HL-60 (cell line): ENCODE data around the gene RIC8B.

ENCODE experiments used
- DNase-seq, 2 experiments: peaks; one replicate each; pipeline ENCODE4 v3.0.0-alpha.2; 2010 to 2020; ENCODE audit warnings: low read depth in 1 of 2, low spot score in 1 of 2
- H3K27ac ChIP-seq: fragments of 250-450 bp; sonication (Bioruptor Pico); replicated peaks from 2 replicates; pipeline ENCODE4 v1.5.1; 2020; ENCODE audit warnings: mild to moderate bottlenecking, moderate library complexity
- H3K27me3 ChIP-seq: fragments of 250-450 bp; sonication (Bioruptor Pico); 2 replicates; pipeline ENCODE4 v1.5.1; 2021; ENCODE audit warnings: mild to moderate bottlenecking, moderate library complexity; ENCODE audit not compliant: insufficient read depth, poor library complexity, severe bottlenecking
- H3K4me3 ChIP-seq: replicated peaks from 2 replicates; pipeline ENCODE4 v1.5.1; 2011; ENCODE audit warnings: mild to moderate bottlenecking, control low read depth, low read length; ENCODE audit not compliant: insufficient read depth
- CTCF ChIP-seq: IDR thresholded peaks from one replicate; pipeline ENCODE4 v1.5.1; 2011; ENCODE audit warnings: low read length, control low read depth, inconsistent platforms; ENCODE audit not compliant: insufficient read depth
- GABPA ChIP-seq: IDR thresholded peaks from 2 replicates; pipeline ENCODE4 v1.6.1; 2012; ENCODE audit warnings: low read depth
- POLR2AphosphoS5 ChIP-seq: IDR thresholded peaks from 2 replicates; pipeline ENCODE4 v1.6.1; 2012; ENCODE audit warnings: low read depth
- REST ChIP-seq: IDR thresholded peaks from 2 replicates; pipeline ENCODE4 v1.6.1; 2012; ENCODE audit warnings: low read depth; ENCODE audit not compliant: insufficient replicate concordance
- SPI1 ChIP-seq: IDR thresholded peaks from 2 replicates; pipeline ENCODE4 v1.6.1; 2012; ENCODE audit warnings: low read depth, mild to moderate bottlenecking, borderline replicate concordance

RIC8B gene

GRCh38 chr12:106886932-106887331 is 112.5 kb downstream of the RIC8B start:
- no peak for DNase-seq
- TF ChIP-seq GABPA: no peak
- TF ChIP-seq CTCF: no peak
- TF ChIP-seq POLR2AphosphoS5: no peak
- no peak for TF ChIP-seq SPI1
- TF ChIP-seq REST: no peak
- Histone ChIP-seq H3K4me3 (no peak overlapping the region), H3K27ac (no peak overlapping the region), H3K27me3 (peaks cover 3% of the 10 kb centered on the region)

- TF ChIP-seq CTCF: no peak
- TF ChIP-seq SPI1: no peak
- TF ChIP-seq REST: no peak
- TF ChIP-seq GABPA: no peak
- TF ChIP-seq POLR2AphosphoS5: no peak
- DNase-seq: no peak
- H3K4me3 ChIP-seq: no peak overlapping the region
- no peak overlapping the region for H3K27ac ChIP-seq
- peaks cover 9% of the 10 kb centered on the region for H3K27me3 ChIP-seq
These were observed 114.0 kb downstream of the RIC8B start for GRCh38 chr12:106888348-106888970.

- Histone ChIP-seq H3K27ac (no peak overlapping the region), H3K27me3 (peaks cover 9% of the 10 kb centered on the region), H3K4me3 (no peak overlapping the region)
- no peak for DNase-seq
- TF ChIP-seq POLR2AphosphoS5: no peak
These were observed 114.8 kb downstream of the RIC8B start for GRCh38 chr12:106889326-106889725.

- Histone ChIP-seq H3K27ac (no peak overlapping the region), H3K4me3 (no peak overlapping the region), H3K27me3 (peaks cover 12% of the 10 kb centered on the region)
- TF ChIP-seq REST (no peak), POLR2AphosphoS5 (no peak), GABPA (no peak), SPI1 (no peak), CTCF (no peak)
- DNase-seq: no peak
These were observed 115.6 kb downstream of the RIC8B start for GRCh38 chr12:106889950-106890626.
